ENCODE results near the gene ZNF526.

Gene ZNF526

GRCh38 chr19:42202290-42202880 is 17.7 kb upstream of the ZNF526 start:
- TF ChIP-seq, protein P1, sequence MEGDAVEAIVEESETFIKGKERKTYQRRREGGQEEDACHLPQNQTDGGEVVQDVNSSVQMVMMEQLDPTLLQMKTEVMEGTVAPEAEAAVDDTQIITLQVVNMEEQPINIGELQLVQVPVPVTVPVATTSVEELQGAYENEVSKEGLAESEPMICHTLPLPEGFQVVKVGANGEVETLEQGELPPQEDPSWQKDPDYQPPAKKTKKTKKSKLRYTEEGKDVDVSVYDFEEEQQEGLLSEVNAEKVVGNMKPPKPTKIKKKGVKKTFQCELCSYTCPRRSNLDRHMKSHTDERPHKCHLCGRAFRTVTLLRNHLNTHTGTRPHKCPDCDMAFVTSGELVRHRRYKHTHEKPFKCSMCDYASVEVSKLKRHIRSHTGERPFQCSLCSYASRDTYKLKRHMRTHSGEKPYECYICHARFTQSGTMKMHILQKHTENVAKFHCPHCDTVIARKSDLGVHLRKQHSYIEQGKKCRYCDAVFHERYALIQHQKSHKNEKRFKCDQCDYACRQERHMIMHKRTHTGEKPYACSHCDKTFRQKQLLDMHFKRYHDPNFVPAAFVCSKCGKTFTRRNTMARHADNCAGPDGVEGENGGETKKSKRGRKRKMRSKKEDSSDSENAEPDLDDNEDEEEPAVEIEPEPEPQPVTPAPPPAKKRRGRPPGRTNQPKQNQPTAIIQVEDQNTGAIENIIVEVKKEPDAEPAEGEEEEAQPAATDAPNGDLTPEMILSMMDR (IDR thresholded peaks at IDR 0.05): no peak
- peak overlapping the region in 1 of 2 donors; percentile 79 for H3K27ac ChIP-seq
- no peak overlapping the region for H3K4me3 ChIP-seq
- DNase-seq (ENCODE audit: low spot score): no peak

- TF ChIP-seq, protein P1 (IDR thresholded peaks at IDR 0.05): no peak
- Histone ChIP-seq H3K4me3 (no peak overlapping the region), H3K27ac (no peak overlapping the region)
- no peak for DNase-seq (ENCODE audit: low spot score)
These were observed 16.4 kb upstream of the ZNF526 start for GRCh38 chr19:42203700-42204099.

- no peak overlapping the region for H3K4me3 ChIP-seq
- no peak overlapping the region for H3K27ac ChIP-seq
- DNase-seq (ENCODE audit: low spot score): no peak
- TF ChIP-seq, protein P1 (IDR thresholded peaks at IDR 0.05): no peak
These were observed 15.4 kb upstream of the ZNF526 start for GRCh38 chr19:42204664-42205063.

DNA sequence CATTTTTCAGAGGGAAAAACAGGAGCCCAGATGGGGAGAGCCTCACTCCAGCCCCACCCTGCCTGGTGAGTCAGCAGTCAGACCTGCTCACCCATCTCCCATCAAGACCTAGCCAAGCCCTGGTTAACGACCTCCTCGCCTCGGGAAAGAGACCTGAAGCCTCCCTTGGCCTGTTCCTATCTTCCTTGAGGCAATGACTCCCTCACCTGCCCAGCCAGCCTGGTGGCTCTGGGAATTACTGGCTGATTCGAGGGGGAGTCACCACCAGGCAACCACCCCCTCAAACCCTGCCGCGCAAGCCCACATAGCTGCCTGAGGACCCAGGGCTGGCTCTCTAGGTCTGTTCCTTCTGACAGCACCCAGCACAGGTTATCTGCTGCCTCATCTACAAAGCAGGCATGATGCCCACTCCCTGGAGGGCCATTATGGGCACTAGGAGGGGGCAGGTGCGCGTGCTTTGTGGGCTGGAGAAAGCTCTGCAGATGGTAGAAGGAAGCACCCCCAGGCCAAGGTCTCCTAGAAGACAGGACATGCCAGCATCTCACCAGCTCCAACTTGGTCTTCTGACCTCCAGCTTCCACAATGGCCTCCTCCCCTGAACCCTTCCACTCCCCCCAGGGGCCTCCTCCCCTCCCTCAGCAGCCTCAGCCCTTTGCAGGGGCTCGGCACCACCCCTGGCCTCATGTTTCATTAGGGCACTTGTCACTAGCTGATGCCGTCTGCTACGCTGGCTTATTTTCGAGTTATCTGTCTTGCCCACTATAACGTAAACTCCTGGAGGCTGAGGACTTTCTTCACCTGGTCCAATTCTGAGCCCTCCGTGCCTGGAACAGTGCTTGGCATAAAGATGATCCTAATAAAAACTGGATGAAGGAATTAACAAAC is 13.0 kb upstream of the ZNF526 start:
- TF ChIP-seq, protein P1 (IDR thresholded peaks at IDR 0.05): no peak
- Histone ChIP-seq H3K4me3 (no peak overlapping the region), H3K27ac (no peak overlapping the region)
- no peak for DNase-seq (ENCODE audit: low spot score)

DNA sequence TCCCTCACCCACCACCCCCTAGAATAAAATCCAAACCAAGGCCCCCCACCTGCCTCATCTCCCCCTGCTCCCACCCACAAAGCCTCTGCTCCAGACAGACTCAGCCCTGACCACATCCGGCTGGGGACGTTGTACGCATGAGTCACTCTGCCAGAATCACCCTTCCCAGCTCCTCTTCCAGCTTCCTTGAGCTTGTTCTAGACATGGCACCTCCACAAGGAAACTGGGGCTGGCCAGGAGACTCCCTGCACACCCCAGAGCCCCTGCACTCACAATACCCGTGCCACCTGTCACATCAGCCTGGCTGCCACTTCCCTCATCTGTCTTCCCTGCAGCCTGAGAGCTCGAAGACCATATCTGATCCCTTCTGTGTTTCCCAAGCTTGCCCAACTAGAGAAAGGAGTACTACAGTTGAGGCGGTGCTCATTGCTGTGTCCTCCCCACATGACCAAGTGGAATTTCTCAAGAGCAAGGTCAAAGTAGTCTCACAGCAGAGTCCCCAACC is 12.3 kb upstream of the ZNF526 start:
- TF ChIP-seq, protein P1 (IDR thresholded peaks at IDR 0.05): no peak
- Histone ChIP-seq H3K4me3 (no peak overlapping the region), H3K27ac (no peak overlapping the region)

DNA sequence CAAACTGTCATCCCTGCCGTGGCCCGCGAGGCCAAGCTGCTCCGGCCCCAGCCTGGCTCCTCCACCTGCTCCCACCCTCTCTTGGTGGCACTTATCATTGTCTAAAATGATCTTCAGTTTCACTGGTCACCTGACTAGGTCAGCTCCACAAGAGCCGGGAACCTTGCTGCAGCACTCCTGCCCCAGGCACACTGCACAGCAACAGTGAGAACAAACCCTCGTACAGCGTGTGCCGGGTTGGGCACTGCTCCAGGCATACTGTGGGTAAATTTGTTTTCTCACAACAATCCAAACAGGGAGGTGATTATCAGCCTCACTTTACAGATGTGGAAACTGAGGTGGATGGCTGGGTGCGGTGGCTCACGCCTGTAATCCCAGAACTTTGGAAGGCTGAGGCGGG is 11.5 kb upstream of the ZNF526 start:
- no peak overlapping the region for H3K27ac ChIP-seq
- TF ChIP-seq, protein P1 (IDR thresholded peaks at IDR 0.05): no peak
- no peak overlapping the region for H3K4me3 ChIP-seq
- DNase-seq (ENCODE audit: low spot score): no peak

More for the DNA sequence above, 12.3 kb upstream of the ZNF526 start:
- DNase-seq (ENCODE audit: low spot score): no peak
